Thoracic aorta (tissue), 2 donors: ENCODE data around the gene CCDC85C. TPM values are rescaled to one million over a fixed set of nuclear protein-coding genes. Genes with fewer than 3 reads are reported as not detected.

Experiments
- ATAC-seq: fragments of 150-250 bp; one replicate; pipeline ENCODE4 v1.8.0; 2017; ENCODE audit warnings: low read depth; ENCODE audit not compliant: insufficient number of reproducible peaks, low FRiP score
- DNase-seq: peaks from one replicate; pipeline ENCODE4 v3.0.0-alpha.2; 2020; ENCODE audit warnings: low spot score
- H3K27ac ChIP-seq, 2 donors: fragments of 200-600 bp; sonication (generic); 1 replicate in 1 of 2; 2 replicates in 1 of 2; pipeline ENCODE4 v1.5.1; 2016; ENCODE audit warnings: mild to moderate bottlenecking in 2 of 2, moderate library complexity in 2 of 2
- H3K27me3 ChIP-seq: fragments of 200-600 bp; sonication (generic); replicated peaks from 2 replicates; pipeline ENCODE4 v1.6.0; 2016; ENCODE audit warnings: mild to moderate bottlenecking; ENCODE audit not compliant: insufficient read depth
- H3K36me3 ChIP-seq: fragments of 200-600 bp; sonication (generic); one replicate; pipeline ENCODE4 v1.5.1; 2016
- H3K4me1 ChIP-seq, 2 donors: fragments of 200-600 bp; sonication (generic); 1 replicate in 1 of 2; 2 replicates in 1 of 2; pipeline versions ENCODE4 v1.5.1 to v1.6.0; 2016; ENCODE audit warnings: low read depth in 2 of 2, mild to moderate bottlenecking in 1 of 2; ENCODE audit not compliant: control insufficient read depth in 1 of 2
- H3K4me3 ChIP-seq: fragments of 200-600 bp; sonication (generic); 2 replicates; pipeline ENCODE4 v1.5.1; 2016; ENCODE audit warnings: mild to moderate bottlenecking
- H3K9me3 ChIP-seq: fragments of 200-600 bp; sonication (generic); 2 replicates; pipeline ENCODE4 v1.5.1; 2016
- total RNA-seq, 2 donors: library from RNA; depleted of rRNA; stranded (reverse); fragments of >200 nt; gene quantifications; one replicate each; pipeline versions ENCODE4 v1.1.0 to v1.2.3, GENCODE V29; 2016
- TF ChIP-seq, protein P1 (sequence below): fragments of 200-600 bp; sonication (generic); IDR thresholded peaks from one replicate; pipeline ENCODE4 v1.5.1; 2019; ENCODE audit warnings: antibody characterized with exemption

The CCDC85C gene
- total RNA-seq, 2 donors from 2014 or later = 1.5 to 4.1 TPM

DNA sequence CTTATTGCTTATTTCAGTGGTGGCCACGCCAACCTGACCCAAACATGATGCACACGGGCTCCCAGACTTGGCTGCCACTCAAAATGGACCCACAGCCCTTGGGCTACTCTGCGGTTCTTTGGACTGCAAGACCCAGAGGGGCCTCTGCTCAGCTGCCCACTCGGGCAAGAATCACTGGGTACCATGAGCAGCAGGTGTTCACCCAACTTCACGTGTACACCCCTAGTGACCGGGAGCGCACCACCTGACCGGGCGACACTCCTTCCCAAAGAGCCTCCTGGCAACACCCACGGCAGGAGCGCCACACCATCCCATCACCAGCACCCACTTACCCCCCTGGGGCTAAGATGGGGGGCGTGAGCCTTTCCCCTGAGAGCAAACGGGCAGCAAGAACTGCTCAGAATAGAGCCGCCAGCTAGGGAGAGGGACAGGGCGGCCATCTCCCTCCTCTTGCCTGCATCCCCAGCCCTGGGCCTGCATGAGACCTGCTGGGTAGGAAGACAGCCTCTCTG, 90.8 kb downstream of the CCDC85C start:
- Histone ChIP-seq H3K9me3 (no peaks in the 10 kb centered on the region), H3K4me1 (no peaks in the 10 kb centered on the region), H3K36me3 (peaks cover 21% of the 10 kb centered on the region), H3K27ac (no peak overlapping the region), H3K27me3 (no peaks in the 10 kb centered on the region), H3K4me3 (no peak overlapping the region)
- DNase-seq (no peak), ATAC-seq (no peak)
- TF ChIP-seq, protein P1, sequence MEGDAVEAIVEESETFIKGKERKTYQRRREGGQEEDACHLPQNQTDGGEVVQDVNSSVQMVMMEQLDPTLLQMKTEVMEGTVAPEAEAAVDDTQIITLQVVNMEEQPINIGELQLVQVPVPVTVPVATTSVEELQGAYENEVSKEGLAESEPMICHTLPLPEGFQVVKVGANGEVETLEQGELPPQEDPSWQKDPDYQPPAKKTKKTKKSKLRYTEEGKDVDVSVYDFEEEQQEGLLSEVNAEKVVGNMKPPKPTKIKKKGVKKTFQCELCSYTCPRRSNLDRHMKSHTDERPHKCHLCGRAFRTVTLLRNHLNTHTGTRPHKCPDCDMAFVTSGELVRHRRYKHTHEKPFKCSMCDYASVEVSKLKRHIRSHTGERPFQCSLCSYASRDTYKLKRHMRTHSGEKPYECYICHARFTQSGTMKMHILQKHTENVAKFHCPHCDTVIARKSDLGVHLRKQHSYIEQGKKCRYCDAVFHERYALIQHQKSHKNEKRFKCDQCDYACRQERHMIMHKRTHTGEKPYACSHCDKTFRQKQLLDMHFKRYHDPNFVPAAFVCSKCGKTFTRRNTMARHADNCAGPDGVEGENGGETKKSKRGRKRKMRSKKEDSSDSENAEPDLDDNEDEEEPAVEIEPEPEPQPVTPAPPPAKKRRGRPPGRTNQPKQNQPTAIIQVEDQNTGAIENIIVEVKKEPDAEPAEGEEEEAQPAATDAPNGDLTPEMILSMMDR = no peak

DNA sequence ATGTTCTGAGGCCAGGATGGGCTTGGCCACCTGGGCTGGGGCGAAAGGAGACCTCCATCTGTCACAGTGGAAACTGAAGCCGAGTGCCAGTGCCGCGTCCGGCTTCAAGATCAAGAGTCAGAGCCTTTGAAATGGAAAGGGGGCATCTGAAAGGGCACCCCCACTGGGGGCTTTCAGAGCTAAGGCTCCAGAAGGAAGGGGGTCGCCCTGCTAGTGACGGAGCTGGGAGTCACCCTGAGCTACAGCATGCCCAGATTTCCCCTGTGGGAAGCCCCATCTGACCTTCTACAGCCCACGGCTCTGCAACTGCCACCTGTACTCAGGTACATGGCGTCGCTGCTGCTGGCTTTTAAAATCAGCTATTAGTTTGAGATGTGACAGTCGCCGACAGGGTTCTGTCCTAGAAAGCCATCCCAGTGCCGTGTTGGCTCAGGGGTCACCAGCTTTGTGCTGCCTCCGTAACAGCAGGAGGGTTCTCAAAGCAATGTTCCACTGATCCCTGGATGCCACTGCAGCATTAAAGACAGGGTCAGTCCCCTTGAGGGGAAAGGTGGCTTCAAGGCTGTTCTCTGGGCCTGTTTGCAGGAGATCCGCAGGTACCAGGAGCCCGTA, 91.3 kb downstream of the CCDC85C start:
- TF ChIP-seq, protein P1 = no peak
- no peaks in the 10 kb centered on the region for H3K4me1 ChIP-seq
- DNase-seq = no peak
- no peak for ATAC-seq
- no peak overlapping the region for H3K27ac ChIP-seq
- H3K9me3 ChIP-seq = no peaks in the 10 kb centered on the region
- peaks cover 27% of the 10 kb centered on the region for H3K36me3 ChIP-seq
- no peak overlapping the region for H3K4me3 ChIP-seq
- no peaks in the 10 kb centered on the region for H3K27me3 ChIP-seq

DNA sequence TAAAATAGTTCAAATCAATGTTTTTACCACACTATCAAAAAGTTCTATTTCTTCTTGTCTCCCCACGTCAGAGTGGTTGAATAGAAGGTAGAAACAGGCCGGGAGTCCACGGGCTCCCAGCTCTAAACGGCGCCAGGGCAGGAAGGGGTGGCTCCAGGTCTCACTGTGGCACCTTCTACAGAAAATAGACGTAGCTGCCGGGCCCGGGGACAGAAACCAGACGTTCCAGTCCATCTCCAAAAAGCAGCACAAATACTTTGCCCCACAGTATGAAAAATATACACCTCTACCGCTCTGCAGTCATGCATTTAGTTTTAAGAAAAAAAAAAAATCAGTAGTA, 91.9 kb downstream of the CCDC85C start:
- H3K27me3 ChIP-seq = no peaks in the 10 kb centered on the region
- DNase-seq = no peak
- no peak overlapping the region for H3K27ac ChIP-seq
- TF ChIP-seq, protein P1 = no peak
- H3K4me1 ChIP-seq = no peaks in the 10 kb centered on the region
- no peak overlapping the region for H3K4me3 ChIP-seq
- H3K36me3 ChIP-seq = peaks cover 33% of the 10 kb centered on the region
- ATAC-seq = no peak
- no peaks in the 10 kb centered on the region for H3K9me3 ChIP-seq

DNA sequence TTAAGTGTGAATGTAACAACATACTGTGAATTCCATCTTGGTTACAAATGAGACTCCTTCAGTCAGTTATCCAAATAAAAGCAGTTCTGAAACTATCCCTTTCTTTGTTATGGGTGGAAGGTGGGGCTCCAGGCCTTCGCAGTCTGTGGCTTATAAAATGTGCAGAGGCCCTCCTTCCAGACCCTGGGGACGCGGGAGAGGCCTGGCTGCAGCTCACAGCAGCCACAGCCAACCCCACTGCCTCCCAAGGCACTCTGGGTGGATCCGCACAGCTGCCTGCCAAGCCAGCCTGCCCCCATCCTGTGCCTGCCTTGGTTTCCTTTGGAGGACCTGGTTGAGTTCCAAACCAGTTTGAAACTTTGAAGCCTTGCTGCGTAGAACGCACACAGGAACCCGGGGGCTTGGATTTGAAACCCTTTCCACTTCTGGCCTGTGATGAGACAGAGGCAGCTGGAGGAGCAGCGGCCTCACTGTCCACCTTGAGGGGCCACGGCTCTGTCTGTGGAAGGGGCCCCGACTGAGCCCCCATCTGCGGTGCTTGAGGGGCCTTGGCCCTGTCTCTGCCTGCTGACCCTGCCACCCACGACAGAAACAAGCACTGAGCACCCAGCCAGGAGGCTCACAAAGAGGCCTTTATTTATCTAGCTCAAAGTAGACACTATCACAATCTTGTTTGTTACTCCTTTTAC, 92.4 kb downstream of the CCDC85C start:
- no peak for DNase-seq

DNA sequence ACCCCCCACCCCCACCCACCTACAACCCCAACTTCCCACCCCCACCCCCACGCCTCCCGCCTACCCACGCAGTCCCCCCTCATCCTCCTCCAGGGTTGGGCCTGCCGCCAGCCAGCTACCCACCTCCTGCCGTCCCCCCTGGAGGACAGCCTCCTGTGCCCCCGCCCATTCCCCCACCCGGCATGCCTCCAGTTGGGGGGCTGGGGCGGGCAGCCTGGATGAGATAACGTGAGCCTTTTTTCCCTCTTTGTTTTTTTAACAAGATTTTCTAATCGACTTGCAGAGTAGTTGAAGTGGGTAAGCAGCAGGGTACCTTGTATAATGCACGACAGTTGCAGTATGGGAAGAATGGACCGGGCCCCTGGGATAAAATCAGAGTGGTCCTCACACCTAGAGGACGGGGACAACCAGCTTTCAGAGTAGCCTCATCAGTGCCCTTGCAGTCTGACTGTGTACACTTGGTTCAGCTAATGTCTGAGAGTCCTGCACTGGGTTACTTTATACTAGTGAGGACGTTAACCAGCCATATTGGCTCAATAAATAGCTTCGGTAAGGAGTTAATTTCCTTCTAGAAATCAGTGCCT, 93.4 kb downstream of the CCDC85C start:
- TF ChIP-seq, protein P1 = no peak
- H3K9me3 ChIP-seq = no peaks in the 10 kb centered on the region
- no peaks in the 10 kb centered on the region for H3K4me1 ChIP-seq
- DNase-seq = no peak
- peaks cover 47% of the 10 kb centered on the region for H3K36me3 ChIP-seq
- H3K27me3 ChIP-seq = no peaks in the 10 kb centered on the region
- no peak overlapping the region for H3K27ac ChIP-seq
- ATAC-seq = no peak
- H3K4me3 ChIP-seq = no peak overlapping the region

More for the DNA sequence above, 92.4 kb downstream of the CCDC85C start:
- TF ChIP-seq, protein P1 = no peak
- ATAC-seq = no peak
- no peaks in the 10 kb centered on the region for H3K27me3 ChIP-seq
- no peak overlapping the region for H3K4me3 ChIP-seq
- peak overlapping the region in 1 of 2 donors; percentile 11 for H3K27ac ChIP-seq
- H3K9me3 ChIP-seq = no peaks in the 10 kb centered on the region
- no peaks in the 10 kb centered on the region for H3K4me1 ChIP-seq
- H3K36me3 ChIP-seq = peaks cover 38% of the 10 kb centered on the region
